NB4 (cell line): Measurements from ENCODE around the gene SURF6.

Experiments
- POLR2A ChIP-seq: IDR thresholded peaks from 2 replicates; pipeline ENCODE4 v1.6.1; 2011; ENCODE audit warnings: mild to moderate bottlenecking; ENCODE audit not compliant: insufficient read length; ENCODE audit errors: extremely low read depth
- TF ChIP-seq, protein P1 (sequence below): IDR thresholded peaks from one replicate; pipeline ENCODE4 v1.5.1; 2012; ENCODE audit warnings: low read depth, low read length

DNA sequence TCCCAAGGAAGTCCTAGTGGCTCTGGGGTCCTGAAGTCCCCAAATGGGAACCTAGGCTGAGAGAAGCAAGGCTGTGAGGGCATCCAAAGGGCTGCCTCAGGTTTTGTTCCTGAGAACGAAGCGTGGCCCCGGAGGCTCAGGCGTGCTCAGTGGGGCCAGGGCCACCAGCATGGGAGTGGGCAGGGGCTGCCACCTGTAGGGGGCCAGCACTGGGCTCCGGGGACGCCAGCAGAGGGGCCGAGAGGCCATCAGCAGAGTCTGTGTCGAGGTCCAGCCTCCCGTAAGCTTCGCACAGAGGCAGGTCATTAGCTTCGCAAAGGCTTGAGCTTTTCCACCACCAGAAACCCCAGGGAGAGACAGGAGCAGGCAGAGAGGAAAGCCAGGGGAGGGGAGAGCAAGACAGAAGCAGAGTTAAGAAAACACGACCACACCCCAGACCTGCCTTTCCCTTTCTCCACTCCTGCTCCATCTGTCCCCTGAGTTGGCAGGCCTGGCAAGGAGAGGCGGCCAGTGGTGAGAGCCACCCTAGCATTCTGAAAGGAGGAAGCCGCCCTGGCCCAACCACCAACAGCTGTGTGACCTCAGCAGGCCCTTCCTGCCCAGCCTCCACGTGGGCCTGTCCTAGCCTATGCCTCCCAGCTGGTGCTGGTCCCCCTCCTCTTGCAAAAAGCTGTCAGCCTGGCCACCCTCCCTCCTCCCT, 5.5 kb upstream of the SURF6 start:
- TF ChIP-seq, protein P1, sequence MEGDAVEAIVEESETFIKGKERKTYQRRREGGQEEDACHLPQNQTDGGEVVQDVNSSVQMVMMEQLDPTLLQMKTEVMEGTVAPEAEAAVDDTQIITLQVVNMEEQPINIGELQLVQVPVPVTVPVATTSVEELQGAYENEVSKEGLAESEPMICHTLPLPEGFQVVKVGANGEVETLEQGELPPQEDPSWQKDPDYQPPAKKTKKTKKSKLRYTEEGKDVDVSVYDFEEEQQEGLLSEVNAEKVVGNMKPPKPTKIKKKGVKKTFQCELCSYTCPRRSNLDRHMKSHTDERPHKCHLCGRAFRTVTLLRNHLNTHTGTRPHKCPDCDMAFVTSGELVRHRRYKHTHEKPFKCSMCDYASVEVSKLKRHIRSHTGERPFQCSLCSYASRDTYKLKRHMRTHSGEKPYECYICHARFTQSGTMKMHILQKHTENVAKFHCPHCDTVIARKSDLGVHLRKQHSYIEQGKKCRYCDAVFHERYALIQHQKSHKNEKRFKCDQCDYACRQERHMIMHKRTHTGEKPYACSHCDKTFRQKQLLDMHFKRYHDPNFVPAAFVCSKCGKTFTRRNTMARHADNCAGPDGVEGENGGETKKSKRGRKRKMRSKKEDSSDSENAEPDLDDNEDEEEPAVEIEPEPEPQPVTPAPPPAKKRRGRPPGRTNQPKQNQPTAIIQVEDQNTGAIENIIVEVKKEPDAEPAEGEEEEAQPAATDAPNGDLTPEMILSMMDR, result no peak
- no peak for TF ChIP-seq POLR2A
